Stimulated activated CD8-positive, alpha-beta memory T cell treated with anti-CD3 and anti-CD28 coated beads, Interleukin-15, amount 100 ng/mL, for 24 hours (primary cell): ENCODE results near the gene ROR1.

Source experiments
- DNase-seq: peaks from one replicate; pipeline ENCODE4 v3.0.0-alpha.2; 2020; ENCODE audit warnings: low read depth

ROR1 gene

DNA sequence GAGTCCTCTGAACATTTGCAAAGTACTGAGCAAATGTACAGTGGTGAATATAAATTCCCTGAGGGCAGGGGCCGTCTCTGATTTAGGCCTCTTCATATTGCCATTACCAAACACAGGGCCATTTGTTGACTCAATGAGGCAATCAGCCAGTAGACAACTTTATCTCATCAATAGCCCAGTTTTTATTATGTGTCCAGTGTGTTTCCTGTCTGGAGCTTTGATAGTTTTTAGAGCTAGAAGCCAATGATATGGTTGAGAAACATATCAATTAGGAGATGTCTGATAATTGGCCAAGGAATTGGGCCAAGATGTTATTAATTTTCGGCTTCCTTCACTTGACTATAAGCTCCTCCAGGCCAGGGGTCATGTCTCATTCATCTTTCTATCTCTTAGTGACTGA lies 163.0 kb downstream of the ROR1 start:
- DNase-seq = no peak

DNA sequence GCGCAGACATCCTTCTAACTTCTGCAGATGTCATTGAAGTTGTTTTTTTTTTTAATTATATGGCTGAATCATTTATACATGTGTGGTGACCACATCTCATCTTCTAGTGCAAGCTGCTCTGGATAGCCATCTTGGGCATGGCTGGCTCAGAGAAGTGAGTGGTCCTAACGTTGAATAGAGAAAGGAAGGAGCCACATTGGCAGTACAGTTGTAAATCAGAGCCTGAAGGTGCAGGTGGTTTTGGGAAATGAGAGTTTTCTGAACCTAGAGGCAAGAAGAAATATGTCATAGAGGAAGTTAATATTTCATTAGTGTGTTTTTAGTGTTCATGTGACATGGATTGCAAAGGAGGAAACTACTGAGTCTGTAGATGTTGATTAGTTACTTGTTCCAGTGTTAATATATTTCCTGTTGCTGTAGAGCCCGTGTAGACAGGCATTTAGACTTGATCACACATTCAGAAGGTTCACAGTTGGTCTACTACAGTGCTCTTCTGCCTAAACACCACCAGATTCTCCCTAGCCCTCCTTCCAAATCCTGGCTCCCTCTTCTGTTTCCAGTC lies 163.7 kb downstream of the ROR1 start:
- no peak for DNase-seq

DNA sequence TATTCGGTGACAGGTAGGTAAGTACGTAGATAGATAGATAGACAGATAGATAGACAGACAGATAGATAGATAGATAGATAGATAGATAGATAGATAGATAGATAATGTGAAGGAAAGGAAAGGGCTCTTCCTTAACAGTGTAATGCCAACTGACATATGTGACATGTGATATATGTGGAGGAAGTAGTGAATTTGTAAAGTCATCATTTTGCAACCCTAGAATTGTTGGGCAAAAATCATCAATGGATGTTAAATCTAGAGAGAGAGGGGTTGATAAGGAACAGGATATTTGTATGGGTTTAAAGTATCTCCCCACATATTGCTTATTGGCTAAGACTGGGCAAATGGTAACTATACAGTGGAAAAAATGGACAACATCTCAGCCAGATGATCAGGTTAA lies 166.6 kb downstream of the ROR1 start:
- no peak for DNase-seq

DNA sequence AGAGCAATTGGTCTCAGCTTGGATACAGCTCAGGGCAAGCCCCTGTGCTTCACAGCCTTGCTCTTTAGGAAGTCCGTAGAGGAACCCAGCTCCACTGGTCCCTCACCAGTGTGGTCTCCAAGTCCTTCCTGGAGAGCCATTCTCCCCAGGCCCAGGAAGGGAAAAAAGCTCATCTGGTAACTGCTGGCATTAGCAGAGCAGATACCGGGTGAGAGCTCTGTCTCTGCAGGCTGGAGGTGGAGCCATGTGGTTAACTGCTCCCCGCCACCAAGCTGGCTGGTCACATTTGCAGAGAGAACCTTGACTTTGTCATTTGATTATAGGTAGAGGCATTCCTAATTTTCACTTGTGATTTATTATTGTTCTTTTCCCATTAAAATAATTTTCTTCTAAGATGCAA lies 169.6 kb downstream of the ROR1 start:
- no peak for DNase-seq

DNA sequence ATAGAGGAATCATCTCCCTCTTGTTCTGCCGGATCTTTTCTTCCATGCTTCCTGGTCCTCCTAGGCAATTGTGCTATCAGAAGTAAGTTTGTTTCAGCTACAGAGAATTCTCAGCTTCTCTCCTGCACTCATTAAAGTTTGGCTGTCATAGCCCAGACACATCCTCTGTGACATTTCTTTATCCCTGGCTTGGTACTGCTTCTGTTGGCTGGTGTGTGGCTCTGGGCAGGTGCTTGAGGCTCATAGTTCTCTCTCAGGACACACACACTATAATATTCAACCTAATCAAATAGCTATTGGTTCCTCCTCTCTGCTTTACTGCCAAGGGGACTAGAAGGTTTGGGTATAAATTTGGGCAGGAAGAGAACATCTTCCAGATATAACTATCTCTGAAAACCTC lies 172.1 kb downstream of the ROR1 start:
- no peak for DNase-seq

DNA sequence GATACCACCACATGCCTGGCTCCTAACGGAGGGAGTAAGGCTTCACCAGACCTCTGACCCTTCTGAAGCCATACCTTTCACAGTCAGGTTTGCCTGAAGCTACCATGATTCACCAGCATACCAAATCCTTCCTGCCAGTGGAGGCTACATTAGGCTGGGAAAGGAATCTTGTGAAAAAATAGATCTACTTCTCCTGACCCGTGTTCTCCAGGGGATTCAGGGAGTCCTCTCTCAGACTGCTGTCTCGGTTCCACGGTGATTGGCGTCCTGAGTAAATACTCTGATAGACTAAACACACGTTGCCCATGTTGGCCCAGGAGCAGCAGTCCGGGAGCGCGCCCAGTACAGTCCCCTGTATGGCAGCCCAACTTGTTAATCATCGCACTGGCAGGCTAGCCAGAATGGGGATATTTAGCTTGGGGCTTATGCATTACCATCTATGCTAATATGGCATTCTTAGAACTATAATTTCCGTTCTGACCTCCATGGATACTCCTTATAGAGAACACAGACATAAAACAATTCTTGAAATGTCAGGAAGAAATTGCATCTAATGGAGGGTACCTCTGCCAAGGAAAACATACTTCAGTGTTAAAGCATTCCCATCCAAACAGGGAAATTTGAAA lies 173.2 kb downstream of the ROR1 start:
- DNase-seq = no peak

DNA sequence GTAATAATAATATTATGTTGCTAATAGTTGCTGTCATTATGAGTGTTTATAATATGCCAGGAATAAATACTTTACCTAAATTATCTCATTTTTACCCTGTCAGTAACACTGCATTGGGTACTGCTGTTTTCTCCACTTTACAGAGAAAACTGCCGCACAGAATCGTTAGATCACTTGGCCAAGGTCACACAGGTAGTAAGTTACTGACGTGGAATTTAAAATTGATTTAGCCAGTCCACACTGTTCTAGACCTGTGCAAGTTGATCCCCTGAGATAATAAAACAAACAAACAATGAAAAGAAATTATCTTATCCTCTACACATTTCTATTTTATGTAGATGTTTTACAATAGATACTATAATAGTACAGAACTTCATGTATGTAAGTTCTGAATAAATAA lies 174.1 kb downstream of the ROR1 start:
- no peak for DNase-seq

DNA sequence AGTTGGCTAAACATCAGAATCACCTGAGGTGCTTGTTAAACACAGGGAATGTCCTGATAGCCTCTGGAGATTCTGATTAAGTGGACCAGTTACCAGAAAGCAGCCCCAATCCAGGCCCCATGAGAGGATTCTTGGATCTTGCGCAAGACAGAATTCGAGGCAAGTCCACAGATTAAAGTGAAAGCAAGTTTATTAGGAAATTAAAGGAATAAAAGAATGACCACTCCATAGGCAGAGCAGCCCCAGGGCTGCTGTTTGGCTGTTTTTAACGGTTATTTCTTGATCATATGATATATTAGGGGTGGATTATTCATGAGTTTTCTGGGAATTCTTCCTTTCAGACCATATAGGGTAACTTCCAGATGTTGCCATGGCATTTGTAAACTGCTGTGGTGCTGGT lies 176.2 kb downstream of the ROR1 start:
- no peak for DNase-seq

DNA sequence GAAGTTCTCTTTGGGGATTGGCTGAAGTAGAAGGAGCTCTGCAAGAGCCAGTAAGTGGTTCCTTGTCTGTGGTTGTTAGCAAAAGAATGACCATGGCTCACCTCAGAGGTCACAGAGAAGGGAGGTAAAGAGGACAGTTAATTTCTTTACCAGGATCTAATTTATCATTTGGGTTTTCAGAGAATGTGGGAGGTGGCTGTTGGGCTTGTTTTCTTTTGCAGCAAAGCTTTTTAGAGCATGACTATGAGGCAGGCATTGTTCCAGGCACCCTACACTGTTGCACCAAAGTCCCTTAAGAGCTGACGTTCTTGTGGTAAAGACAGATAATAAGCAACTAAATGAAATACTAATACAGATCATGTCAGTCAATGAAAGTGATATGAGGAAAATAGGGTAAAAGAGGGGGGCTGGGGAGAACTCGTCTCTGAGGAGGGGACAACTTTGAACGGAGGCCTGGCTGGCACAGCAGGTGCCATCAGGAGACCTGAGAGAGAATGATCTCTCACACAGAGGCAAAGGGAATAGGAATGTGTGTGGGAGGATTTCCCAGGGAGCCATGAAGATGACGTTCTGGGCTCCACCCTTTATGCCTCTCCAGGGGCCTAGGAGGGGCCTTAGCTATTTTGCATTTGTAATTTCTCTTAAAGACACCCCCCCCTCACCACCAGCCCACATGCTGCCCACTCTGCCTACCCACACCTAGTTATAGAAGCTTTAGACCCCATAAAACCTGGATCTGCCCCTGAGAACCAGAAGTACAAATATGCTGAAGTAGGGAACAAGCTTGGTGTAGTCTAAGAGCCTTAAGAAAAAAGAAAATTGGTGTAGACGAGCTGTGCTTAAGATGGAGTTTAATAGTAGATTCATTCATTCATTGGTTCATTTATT lies 177.5 kb downstream of the ROR1 start:
- no peak for DNase-seq

DNA sequence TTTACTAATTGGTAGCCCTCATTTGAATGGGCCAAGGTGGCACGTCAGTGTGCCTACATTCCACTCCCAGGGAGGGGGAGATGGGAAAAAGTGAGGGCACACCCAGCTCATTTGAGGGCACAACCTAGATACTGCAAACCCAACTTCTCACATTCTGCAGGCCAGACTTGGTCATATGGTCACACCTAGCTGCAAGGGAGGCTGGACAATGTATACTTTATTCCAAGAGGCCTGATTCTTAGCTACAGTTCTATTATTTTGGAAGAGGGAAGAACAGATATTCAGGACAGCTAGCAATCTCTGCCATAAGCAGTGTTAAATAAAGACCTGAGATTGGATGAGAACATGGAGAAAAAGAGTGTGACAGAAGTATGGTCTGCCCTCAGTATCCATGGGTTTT lies 180.4 kb downstream of the ROR1 start:
- DNase-seq = no peak

DNA sequence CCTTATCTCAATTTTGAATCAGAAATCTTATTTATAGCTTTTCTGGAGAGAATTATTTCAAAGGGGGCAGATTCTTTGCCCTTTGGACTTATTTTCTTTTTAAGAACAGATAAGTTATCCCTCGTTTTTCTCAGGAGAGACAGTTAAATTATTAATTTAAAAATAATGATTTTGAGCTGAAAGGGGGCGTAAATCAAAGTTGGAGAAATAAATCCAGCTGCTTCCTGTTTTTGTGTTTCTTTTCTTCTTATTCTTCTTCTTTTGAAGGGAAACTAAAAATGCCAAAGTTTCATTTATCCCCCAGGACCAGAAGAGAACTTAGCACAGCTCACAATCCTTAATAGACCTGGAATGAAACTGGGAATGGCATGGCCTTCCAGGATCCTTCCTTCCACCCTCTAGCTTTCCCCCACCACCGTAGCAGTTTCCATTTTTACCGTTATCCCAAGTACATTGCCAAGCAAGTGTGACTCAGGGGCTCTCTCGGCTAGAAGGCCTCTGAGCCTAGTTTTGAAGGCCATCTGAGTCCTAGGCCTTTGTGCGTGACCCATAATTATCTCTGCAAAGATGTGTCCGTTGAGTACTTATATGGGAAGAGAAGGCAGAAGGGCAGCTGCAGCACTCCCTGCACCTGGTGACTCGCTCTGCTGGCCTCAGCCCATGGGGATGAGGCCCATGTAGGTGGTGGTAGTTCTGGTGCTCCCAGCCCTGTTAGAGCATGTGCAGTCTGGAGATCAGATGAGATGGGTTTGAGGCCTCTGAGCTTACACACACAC lies 181.7 kb downstream of the ROR1 start:
- no peak for DNase-seq

DNA sequence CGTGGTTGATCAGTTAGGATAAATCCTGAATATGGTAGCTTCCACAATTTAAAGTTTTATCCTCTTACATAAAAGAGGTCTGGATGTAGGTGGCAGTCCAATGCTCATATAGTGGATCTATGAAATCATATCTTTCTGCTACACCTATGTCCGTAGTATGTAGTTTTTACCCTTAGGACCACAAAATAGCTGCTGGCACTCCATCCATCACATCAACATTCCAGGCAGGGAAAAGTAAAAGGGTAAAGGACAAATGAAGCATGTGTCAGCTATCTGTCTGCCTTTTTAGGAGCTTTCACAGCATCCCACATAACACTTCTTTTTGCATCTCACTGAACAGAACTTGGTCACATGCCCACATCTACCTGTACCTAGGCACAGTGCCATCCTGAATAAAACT lies 184.7 kb downstream of the ROR1 start:
- no peak for DNase-seq

DNA sequence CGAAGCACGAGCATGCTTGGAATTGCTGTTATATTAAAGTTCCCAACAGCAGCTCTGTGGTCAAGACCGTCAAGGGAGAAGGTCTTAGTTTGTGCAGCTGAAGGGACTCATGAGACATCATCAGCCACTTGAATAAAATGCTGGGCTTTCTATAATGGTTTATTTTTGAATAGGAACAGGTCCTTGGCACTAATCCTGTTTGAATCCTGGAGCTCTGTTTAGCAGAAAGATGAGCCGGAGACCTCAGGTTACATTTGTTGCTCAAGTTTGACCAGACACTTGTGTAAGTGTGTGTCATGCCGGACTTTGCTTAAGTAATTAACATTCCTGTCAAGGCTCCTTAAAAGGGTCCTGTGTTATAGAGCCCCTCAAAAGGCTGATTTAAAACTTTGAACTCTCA lies 186.5 kb downstream of the ROR1 start:
- DNase-seq = no peak

DNA sequence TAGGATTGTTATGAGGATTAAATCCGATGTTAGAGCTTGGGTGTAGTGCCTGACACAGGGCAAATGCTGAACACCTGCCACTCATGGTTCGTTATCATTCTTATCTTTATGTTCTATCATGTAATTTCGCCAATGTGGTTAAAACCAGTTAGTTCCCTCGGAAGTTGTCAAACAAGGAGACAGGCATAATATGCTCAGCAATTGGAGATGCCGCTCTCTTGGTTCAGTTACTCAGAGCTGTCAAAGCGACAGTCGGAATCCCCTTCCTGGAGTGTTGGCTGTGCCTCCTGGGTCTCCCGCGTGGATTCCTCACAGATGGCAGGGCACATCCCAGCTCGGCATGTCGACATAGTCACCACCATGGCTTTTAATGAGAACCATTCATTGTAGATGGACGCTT lies 192.2 kb downstream of the ROR1 start:
- DNase-seq = no peak

DNA sequence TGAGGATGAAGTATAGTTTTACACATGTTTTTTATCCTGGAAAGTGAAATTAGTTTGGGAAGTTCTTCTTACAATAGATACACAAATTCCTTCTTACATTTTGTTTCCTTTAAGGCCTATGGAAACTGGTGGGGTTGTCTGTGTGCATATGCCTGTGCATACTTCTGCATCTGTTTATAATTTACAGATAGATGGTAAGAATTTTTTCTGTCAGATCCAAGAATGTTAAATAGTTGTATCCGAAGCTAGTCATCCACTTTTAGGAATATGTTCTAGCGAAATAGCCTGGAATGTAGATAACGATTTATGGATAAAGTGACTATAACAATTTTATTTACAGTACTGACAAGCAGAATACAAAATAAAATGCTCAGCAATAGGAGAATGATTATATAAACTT lies 194.1 kb downstream of the ROR1 start:
- DNase-seq = no peak

DNA sequence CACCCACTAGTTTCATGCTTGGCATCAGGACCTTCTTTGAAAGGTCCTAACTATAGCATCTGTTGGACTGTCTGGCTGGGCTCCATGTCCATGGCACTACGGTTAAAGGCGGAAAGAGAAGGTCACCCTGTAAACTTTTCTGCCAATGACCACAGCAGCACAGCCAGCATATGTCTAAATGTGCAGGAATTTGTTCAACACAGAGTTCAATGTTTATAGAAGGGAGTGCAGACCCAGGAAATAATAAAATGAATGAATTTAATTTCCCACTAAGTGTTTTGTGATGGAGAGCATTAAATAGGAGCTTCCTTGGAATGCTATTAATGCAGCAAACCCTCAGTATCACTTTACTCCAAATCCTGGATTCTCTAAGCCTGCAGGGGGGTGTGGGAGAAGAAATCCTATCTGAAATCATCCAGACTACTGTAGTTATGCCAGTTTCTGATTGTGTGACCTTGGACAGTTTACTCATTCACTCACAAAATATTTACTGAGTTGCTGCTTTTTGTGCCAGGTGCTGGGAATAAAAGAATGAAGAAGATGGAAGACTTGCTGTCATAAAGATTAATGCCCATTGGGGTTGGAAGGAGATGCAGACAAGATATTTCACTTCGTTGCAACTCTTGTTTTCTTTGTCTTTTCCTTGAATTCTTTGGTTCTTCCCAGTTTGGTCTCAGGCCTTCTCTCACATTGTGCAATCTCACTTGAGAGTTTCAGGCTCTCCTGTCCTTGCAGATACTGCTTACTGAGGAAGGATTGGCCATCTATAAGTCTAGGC lies 195.0 kb downstream of the ROR1 start:
- DNase-seq = no peak

DNA sequence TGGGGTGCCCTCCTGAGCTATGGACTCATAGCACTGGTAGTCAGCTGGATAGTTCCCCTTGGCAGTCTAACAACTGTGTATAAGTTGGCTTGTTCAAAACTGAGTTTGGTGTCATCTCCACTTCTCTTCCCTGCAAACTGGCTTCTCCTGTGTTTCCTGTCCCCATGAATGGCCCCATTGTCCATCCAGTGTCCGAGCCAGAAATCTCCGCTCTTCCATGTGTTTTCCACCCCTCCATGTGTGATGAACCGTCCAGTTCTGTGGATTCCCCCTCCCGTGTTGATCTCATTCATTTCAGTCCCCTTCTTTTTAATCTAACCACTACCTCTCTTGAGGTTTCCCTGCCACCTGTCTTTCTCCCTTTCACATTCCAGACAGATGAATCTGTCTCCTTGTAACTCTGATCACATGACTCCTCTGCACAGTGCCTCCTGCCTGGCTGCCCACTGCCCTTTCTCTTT lies 195.7 kb downstream of the ROR1 start:
- DNase-seq = no peak

DNA sequence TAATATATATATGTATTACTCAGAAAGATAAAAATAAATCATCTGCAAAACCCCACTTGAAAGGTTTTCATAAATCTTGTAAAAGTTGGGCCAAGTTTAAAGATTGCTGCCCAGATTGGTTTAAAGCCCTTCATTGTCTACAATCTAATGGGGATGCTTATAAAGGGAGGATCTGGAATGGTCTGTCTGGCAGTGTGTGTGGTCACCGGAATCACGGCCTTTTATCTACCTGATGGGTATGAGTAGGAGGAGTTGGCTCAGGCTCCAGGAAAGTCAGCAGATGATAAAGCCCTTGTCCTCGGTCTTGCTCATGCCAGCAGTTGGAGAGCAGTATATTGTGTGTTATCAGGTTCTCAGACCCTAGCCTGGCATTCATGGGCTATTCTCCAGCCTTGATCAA lies 197.7 kb downstream of the ROR1 start:
- DNase-seq = no peak

DNA sequence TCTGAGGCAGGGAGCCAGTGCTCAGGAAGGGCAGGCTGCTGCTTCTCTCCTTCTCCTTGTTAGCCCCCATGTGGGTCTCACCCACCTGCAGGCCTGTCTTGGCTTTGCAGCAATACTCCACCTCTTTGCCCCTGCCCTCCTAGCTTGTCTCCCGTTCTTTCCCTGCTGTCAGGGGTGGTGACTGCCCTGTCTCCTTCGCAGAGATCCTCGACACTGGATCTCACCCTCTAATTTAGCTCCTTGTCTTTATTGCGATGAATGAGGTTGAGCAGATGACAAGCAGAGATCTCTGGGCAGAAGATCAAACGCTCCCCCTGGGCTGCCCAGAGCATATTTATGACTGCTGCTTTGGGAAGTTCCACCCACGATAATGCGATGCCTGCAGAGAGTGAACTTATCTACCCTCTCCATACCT lies 199.2 kb downstream of the ROR1 start:
- DNase-seq = no peak

DNA sequence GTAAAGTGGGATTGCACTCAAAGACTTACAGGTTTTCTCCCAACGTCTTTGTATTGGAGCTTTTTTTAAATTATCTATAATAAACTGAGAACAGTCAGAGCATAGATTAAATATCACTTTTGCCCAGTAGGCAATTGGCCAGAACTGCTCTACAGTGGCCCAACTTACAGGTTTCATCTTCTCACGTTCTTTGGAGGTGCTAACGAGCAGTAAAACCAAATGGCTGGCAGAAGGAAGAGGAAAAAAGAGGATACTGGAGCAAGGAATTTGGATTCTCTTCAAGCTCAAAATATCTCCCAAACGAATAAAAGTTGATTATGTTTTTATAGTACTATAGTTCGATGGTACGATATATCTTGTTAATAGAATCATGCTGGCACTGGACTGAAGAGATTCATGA lies 201.1 kb downstream of the ROR1 start:
- DNase-seq = no peak

DNA sequence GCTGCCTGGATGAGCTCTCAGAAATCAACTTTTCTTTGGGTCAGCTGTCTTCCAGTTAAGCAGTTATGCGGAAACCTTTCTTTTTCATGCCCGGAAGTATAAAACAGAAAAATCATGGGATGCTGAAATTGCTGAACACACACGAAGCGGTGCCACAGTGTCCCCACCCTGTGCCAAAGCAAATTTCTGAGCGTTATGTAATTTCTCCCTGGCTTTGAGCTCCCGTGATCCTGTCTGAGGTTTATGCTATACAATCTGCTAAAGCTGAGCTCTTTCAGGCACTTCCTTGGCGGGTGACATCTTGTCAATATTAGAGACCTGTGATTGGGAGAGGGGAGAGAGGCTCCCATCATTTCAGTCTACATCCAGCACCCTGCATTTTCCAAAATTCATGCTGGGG lies 201.7 kb downstream of the ROR1 start:
- DNase-seq = no peak

DNA sequence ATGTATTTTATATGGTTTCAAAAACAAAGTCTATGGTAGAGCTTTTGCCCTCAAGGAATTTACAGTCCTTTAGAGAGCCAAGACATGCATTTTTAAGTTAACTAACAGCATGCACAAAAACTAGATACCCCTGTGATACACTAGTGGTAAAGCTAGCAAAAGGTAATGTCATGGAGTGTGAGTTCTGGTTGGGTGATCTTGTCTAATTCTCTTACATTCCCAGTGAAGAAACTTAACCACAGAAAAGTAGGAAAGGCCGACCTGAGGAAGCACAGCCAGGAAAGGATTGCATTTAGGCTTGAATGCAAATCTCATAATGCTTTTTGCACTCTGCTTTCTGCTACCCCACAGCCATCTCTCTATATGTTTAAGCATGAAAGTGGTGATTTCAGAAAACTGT lies 202.2 kb downstream of the ROR1 start:
- DNase-seq = no peak
